HCT116 (cell line): ENCODE data around the gene ACAP2.
"Not testable (repeated sequence)": the region's sequence is repeated elsewhere in the genome, so short reads cannot be mapped to it uniquely, and the experiment has no call there.

ENCODE experiments used
- CEBPB ChIP-seq: IDR thresholded peaks from 2 replicates; pipeline ENCODE4 v1.6.1; 2012; ENCODE audit warnings: low read depth
- EZH2 ChIP-seq: fragments of 200-600 bp; sonication (generic); IDR thresholded peaks from 2 replicates; pipeline ENCODE4 v1.6.1; 2017; ENCODE audit warnings: antibody characterized with exemption, mixed run types
- EZH2phosphoT487 ChIP-seq: fragments of 200-600 bp; IDR thresholded peaks from 2 replicates; pipeline ENCODE4 v1.6.1; 2018; ENCODE audit warnings: antibody characterized with exemption, borderline replicate concordance
- FOSL1 ChIP-seq: IDR thresholded peaks from 2 replicates; pipeline ENCODE4 v1.6.1; 2012; ENCODE audit warnings: low read depth
- POLR2A ChIP-seq: IDR thresholded peaks from 2 replicates; pipeline ENCODE4 v1.7.0; 2011; ENCODE audit warnings: borderline replicate concordance; ENCODE audit not compliant: insufficient read depth, insufficient read length; ENCODE audit errors: extremely low read depth
- POLR2AphosphoS5 ChIP-seq: IDR thresholded peaks from 2 replicates; pipeline ENCODE4 v1.6.1; 2011; ENCODE audit warnings: mild to moderate bottlenecking, low read depth, low read length, moderate library complexity
- SP1 ChIP-seq: IDR thresholded peaks from 2 replicates; pipeline ENCODE4 v1.6.1; 2012; ENCODE audit warnings: low read depth
- YY1 ChIP-seq: IDR thresholded peaks from 2 replicates; pipeline ENCODE4 v1.6.1; 2011; ENCODE audit warnings: low read length, low read depth, moderate library complexity, mild to moderate bottlenecking; ENCODE audit not compliant: insufficient replicate concordance; ENCODE audit errors: extremely low read depth
- ZNF274 ChIP-seq: fragments of 200-500 bp; sonication (Bioruptor generic); IDR thresholded peaks from 2 replicates; pipeline ENCODE4 v1.6.1; 2014; ENCODE audit warnings: mild to moderate bottlenecking, low read depth, low read length, inconsistent platforms
- TF ChIP-seq, protein P1 (sequence below), 3 experiments: fragments of 200-600 bp in 1 of 3; sonication (generic) in 1 of 3; IDR thresholded peaks in 2 of 3; conservative IDR thresholded peaks in 1 of 3; 2 replicates each; pipeline ENCODE4 v1.5.1; 2012 to 2017; ENCODE audit warnings: low read depth in 2 of 3, low read length in 2 of 3, antibody characterized with exemption in 1 of 3, borderline replicate concordance in 1 of 3, control low read depth in 1 of 3, mild to moderate bottlenecking in 1 of 3, mixed read lengths in 1 of 3, mixed run types in 1 of 3, moderate library complexity in 1 of 3; ENCODE audit not compliant: insufficient read depth in 1 of 3
- TF ChIP-seq, protein P2 (sequence below): IDR thresholded peaks from 2 replicates; pipeline ENCODE4 v1.6.1; 2012; ENCODE audit warnings: low read depth
- TF ChIP-seq, protein P3 (sequence below): IDR thresholded peaks from 2 replicates; pipeline ENCODE4 v1.6.1; 2012

DNA sequence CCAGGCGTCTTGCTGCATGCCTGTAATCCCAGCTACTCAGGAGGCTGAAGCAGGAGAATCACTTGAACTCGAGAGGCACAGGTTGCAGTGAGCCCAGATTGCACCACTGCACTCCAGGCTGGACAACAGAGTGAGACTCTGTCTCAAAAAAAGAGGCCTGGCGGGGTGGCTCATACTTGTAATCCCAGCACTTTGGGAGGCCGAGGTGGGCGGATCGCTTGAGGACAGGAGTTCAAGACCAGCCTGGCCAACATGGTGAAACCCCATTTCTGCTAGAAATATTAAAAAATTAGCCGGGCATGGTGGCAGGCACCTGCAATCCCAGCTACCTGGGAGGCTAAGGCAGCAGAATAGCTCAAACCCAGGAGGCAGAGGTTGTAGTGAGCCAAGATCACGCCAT, 32.3 kb upstream of the ACAP2 start:
- TF ChIP-seq, protein P1, sequence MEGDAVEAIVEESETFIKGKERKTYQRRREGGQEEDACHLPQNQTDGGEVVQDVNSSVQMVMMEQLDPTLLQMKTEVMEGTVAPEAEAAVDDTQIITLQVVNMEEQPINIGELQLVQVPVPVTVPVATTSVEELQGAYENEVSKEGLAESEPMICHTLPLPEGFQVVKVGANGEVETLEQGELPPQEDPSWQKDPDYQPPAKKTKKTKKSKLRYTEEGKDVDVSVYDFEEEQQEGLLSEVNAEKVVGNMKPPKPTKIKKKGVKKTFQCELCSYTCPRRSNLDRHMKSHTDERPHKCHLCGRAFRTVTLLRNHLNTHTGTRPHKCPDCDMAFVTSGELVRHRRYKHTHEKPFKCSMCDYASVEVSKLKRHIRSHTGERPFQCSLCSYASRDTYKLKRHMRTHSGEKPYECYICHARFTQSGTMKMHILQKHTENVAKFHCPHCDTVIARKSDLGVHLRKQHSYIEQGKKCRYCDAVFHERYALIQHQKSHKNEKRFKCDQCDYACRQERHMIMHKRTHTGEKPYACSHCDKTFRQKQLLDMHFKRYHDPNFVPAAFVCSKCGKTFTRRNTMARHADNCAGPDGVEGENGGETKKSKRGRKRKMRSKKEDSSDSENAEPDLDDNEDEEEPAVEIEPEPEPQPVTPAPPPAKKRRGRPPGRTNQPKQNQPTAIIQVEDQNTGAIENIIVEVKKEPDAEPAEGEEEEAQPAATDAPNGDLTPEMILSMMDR (IDR thresholded peaks at IDR 0.05 in 2 of 3, conservative IDR thresholded peaks at IDR 0.05 in 1 of 3; ENCODE audit: borderline replicate concordance in 1 of 3, insufficient read depth in 1 of 3, low read depth in 2 of 3, low read length in 2 of 3) = not testable (repeated sequence)
- TF ChIP-seq ZNF274, POLR2AphosphoS5, CEBPB, FOSL1, EZH2, EZH2phosphoT487, POLR2A, SP1, YY1: not testable (repeated sequence)
- TF ChIP-seq, protein P2, sequence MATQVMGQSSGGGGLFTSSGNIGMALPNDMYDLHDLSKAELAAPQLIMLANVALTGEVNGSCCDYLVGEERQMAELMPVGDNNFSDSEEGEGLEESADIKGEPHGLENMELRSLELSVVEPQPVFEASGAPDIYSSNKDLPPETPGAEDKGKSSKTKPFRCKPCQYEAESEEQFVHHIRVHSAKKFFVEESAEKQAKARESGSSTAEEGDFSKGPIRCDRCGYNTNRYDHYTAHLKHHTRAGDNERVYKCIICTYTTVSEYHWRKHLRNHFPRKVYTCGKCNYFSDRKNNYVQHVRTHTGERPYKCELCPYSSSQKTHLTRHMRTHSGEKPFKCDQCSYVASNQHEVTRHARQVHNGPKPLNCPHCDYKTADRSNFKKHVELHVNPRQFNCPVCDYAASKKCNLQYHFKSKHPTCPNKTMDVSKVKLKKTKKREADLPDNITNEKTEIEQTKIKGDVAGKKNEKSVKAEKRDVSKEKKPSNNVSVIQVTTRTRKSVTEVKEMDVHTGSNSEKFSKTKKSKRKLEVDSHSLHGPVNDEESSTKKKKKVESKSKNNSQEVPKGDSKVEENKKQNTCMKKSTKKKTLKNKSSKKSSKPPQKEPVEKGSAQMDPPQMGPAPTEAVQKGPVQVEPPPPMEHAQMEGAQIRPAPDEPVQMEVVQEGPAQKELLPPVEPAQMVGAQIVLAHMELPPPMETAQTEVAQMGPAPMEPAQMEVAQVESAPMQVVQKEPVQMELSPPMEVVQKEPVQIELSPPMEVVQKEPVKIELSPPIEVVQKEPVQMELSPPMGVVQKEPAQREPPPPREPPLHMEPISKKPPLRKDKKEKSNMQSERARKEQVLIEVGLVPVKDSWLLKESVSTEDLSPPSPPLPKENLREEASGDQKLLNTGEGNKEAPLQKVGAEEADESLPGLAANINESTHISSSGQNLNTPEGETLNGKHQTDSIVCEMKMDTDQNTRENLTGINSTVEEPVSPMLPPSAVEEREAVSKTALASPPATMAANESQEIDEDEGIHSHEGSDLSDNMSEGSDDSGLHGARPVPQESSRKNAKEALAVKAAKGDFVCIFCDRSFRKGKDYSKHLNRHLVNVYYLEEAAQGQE = not testable (repeated sequence)
- TF ChIP-seq, protein P3, sequence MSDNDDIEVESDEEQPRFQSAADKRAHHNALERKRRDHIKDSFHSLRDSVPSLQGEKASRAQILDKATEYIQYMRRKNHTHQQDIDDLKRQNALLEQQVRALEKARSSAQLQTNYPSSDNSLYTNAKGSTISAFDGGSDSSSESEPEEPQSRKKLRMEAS = not testable (repeated sequence)
